HG02938 (cell line): ENCODE results near the gene PRDM1.
A peak's percentile ranks its signal among the peaks of the same experiment; 100 is the strongest.
"Not testable (repeated sequence)": the region's sequence is repeated elsewhere in the genome, so short reads cannot be mapped to it uniquely, and the experiment has no call there.

Source experiments
- ATAC-seq: cut with Tn5 transposase; IDR thresholded peaks from one replicate; pipeline ENCODE4 v1.9.1; 2021; ENCODE audit warnings: mild to moderate bottlenecking, moderate library complexity; ENCODE audit not compliant: unreplicated experiment

PRDM1 gene

GRCh38 chr6:106135911-106136571, 49.9 kb downstream of the PRDM1 start:
- no peak for ATAC-seq

- no peak for ATAC-seq
Observed at GRCh38 chr6:106136845-106137244, 50.7 kb downstream of the PRDM1 start.

- ATAC-seq, result no peak
Observed at GRCh38 chr6:106138151-106138550, 52.0 kb downstream of the PRDM1 start.

GRCh38 chr6:106141441-106142237, 55.5 kb downstream of the PRDM1 start:
- peak; percentile 88 for ATAC-seq

GRCh38 chr6:106142876-106143431, 56.8 kb downstream of the PRDM1 start:
- no peak for ATAC-seq

- ATAC-seq, result no peak
Observed at GRCh38 chr6:106143665-106144064, 57.5 kb downstream of the PRDM1 start.

- ATAC-seq, result no peak
Observed at GRCh38 chr6:106145144-106145543, 59.0 kb downstream of the PRDM1 start.

GRCh38 chr6:106145741-106146227, 59.6 kb downstream of the PRDM1 start:
- no peak for ATAC-seq

- ATAC-seq, result peak; percentile 35
Observed at GRCh38 chr6:106146852-106147351, 60.8 kb downstream of the PRDM1 start.

- ATAC-seq, result no peak
Observed at GRCh38 chr6:106147476-106147875, 61.3 kb downstream of the PRDM1 start.

- no peak for ATAC-seq
Observed at GRCh38 chr6:106149472-106150069, 63.4 kb downstream of the PRDM1 start.

GRCh38 chr6:106152476-106152875, 66.3 kb downstream of the PRDM1 start:
- ATAC-seq, result not testable (repeated sequence)

GRCh38 chr6:106152952-106153351, 66.8 kb downstream of the PRDM1 start:
- ATAC-seq, result no peak

- ATAC-seq, result no peak
Observed at GRCh38 chr6:106154326-106154725, 68.2 kb downstream of the PRDM1 start.

GRCh38 chr6:106155219-106155830, 69.2 kb downstream of the PRDM1 start:
- ATAC-seq, result no peak

GRCh38 chr6:106156413-106156812, 70.3 kb downstream of the PRDM1 start:
- no peak for ATAC-seq

- ATAC-seq, result no peak
Observed at GRCh38 chr6:106156863-106157262, 70.7 kb downstream of the PRDM1 start.

- ATAC-seq, result no peak
Observed at GRCh38 chr6:106158816-106159215, 72.7 kb downstream of the PRDM1 start.
